Mesenchymal stem cell (in vitro differentiated cells and primary cell): ENCODE results near the gene KCNQ2.

ENCODE experiments used
- DNase-seq: peaks from one replicate; pipeline ENCODE4 v3.0.0-alpha.2; 2013
- H2AFZ ChIP-seq: one replicate; pipeline ENCODE4 v1.6.1; 2013; ENCODE audit warnings: low read depth, mild to moderate bottlenecking, control low read depth, inconsistent platforms, low read length, moderate library complexity
- H2AK5ac ChIP-seq: 2 replicates; pipeline ENCODE4 v1.6.1; 2013; ENCODE audit warnings: low read length, moderate library complexity, mild to moderate bottlenecking, inconsistent platforms; ENCODE audit not compliant: severe bottlenecking
- H2BK120ac ChIP-seq: one replicate; pipeline ENCODE4 v1.6.1; 2013; ENCODE audit warnings: low read depth, mild to moderate bottlenecking, inconsistent platforms, low read length, moderate library complexity
- H2BK12ac ChIP-seq, 2 experiments: one replicate each; pipeline ENCODE4 v1.6.1; 2013; ENCODE audit warnings: inconsistent platforms in 2 of 2, low read length in 2 of 2, mild to moderate bottlenecking in 2 of 2, moderate library complexity in 2 of 2, control low read depth in 1 of 2
- H2BK15ac ChIP-seq: one replicate; pipeline ENCODE4 v1.6.1; 2013; ENCODE audit warnings: mild to moderate bottlenecking, low read depth, inconsistent platforms; ENCODE audit not compliant: poor library complexity, severe bottlenecking
- H2BK5ac ChIP-seq: 2 replicates; pipeline ENCODE4 v1.6.1; 2013; ENCODE audit warnings: low read depth, mild to moderate bottlenecking, low read length, control low read depth, inconsistent platforms; ENCODE audit not compliant: poor library complexity, severe bottlenecking
- H3K14ac ChIP-seq, 2 experiments: one replicate each; pipeline ENCODE4 v1.6.1; 2013; ENCODE audit warnings: inconsistent platforms in 2 of 2, low read length in 2 of 2, control low read depth in 1 of 2, mild to moderate bottlenecking in 1 of 2, moderate library complexity in 1 of 2
- H3K18ac ChIP-seq, 2 experiments: one replicate each; pipeline ENCODE4 v1.6.1; 2013; ENCODE audit warnings: inconsistent platforms in 2 of 2, low read length in 2 of 2, control low read depth in 1 of 2, low read depth in 1 of 2, mild to moderate bottlenecking in 1 of 2
- H3K23ac ChIP-seq, 2 experiments: one replicate each; pipeline ENCODE4 v1.6.1; 2013; ENCODE audit warnings: inconsistent platforms in 2 of 2, low read length in 2 of 2, mild to moderate bottlenecking in 2 of 2, moderate library complexity in 2 of 2, control low read depth in 1 of 2
- H3K27ac ChIP-seq: 2 replicates; pipeline ENCODE4 v1.5.1; 2013; ENCODE audit warnings: mild to moderate bottlenecking, moderate library complexity, low read length, control low read depth, inconsistent platforms; ENCODE audit not compliant: poor library complexity, severe bottlenecking
- H3K27me3 ChIP-seq, 2 experiments: 2 replicates each; pipeline versions ENCODE4 v1.6.1 to v1.7.0; 2013; ENCODE audit warnings: low read length in 2 of 2, mild to moderate bottlenecking in 2 of 2, moderate library complexity in 2 of 2, control low read depth in 1 of 2, inconsistent platforms in 1 of 2; ENCODE audit not compliant: control insufficient read depth in 1 of 2, insufficient read depth in 1 of 2
- H3K36me3 ChIP-seq, 2 experiments: 2 replicates each; pipeline versions ENCODE4 v1.6.1 to v1.7.0; 2013; ENCODE audit warnings: low read length in 2 of 2, control low read depth in 1 of 2, inconsistent platforms in 1 of 2, low read depth in 1 of 2, mild to moderate bottlenecking in 1 of 2; ENCODE audit not compliant: insufficient read depth in 2 of 2, control insufficient read depth in 1 of 2
- H3K4ac ChIP-seq, 2 experiments: one replicate each; pipeline ENCODE4 v1.6.1; 2013; ENCODE audit warnings: inconsistent platforms in 2 of 2, low read length in 2 of 2, mild to moderate bottlenecking in 2 of 2, moderate library complexity in 2 of 2, control low read depth in 1 of 2, low read depth in 1 of 2
- H3K4me1 ChIP-seq: 2 replicates; pipeline ENCODE4 v1.6.1; 2013; ENCODE audit warnings: low read depth, low read length, control low read depth; ENCODE audit not compliant: control insufficient read depth, insufficient read depth
- H3K4me2 ChIP-seq: 2 replicates; pipeline ENCODE4 v1.6.1; 2013; ENCODE audit warnings: low read length, mild to moderate bottlenecking, inconsistent platforms; ENCODE audit not compliant: poor library complexity, severe bottlenecking
- H3K4me3 ChIP-seq, 2 experiments: 2 replicates each; pipeline versions ENCODE4 v1.5.1 to v1.7.0; 2013; ENCODE audit warnings: low read length in 2 of 2, mild to moderate bottlenecking in 2 of 2, control low read depth in 1 of 2, low read depth in 1 of 2; ENCODE audit not compliant: insufficient read depth in 1 of 2
- H3K79me1 ChIP-seq: replicated peaks from 2 replicates; pipeline ENCODE4 v1.6.1; 2013; ENCODE audit warnings: mild to moderate bottlenecking, control low read depth, low read length, inconsistent platforms; ENCODE audit not compliant: poor library complexity, severe bottlenecking
- H3K9ac ChIP-seq: 2 replicates; pipeline ENCODE4 v1.7.0; 2013; ENCODE audit warnings: mild to moderate bottlenecking, low read length, moderate library complexity
- H3K9me3 ChIP-seq: 2 replicates; pipeline ENCODE4 v1.7.0; 2013; ENCODE audit warnings: mild to moderate bottlenecking, low read length; ENCODE audit not compliant: control insufficient read depth
- H4K8ac ChIP-seq: one replicate; pipeline ENCODE4 v1.6.1; 2013; ENCODE audit warnings: inconsistent platforms, mild to moderate bottlenecking, low read length, moderate library complexity
- H4K91ac ChIP-seq: one replicate; pipeline ENCODE4 v1.6.1; 2013; ENCODE audit warnings: mild to moderate bottlenecking, low read length, inconsistent platforms
- WGBS: methylation state at CpG from one replicate; pipeline ENCODE4 v1.1.7; 2013; ENCODE audit warnings: mixed read lengths; 5-methylcytosine and 5-hydroxymethylcytosine counted together

KCNQ2 gene

DNA sequence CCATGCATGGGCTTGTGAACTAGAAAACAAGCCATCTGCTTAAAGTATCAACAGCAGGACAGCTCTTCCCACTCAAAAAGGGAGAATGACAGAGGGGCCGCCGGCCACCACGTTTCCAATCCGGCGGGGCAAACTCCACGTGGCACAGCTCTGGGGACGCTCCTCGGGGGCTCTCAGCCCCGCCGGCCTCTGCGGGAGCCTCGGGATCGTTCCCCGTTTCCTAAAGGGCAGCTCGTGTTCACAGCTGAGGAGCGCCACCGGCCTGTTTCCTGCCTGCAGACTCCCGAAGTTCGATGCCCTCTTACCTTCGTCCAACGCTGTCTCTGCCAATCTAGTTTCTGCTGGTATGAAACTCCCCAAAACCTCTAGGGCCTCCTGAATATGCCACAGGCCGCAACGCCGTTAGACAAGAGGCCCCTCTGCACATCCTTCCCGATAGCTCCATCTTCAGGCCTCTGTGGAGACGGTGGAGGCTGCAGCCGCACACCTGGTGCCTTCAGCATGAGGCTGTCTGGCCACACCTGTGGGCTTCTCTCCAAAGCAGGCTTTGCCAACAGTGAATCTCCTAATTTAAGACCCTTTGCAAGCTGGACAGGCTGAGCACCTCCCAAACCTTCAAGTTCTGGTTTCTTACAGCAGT, 46.5 kb downstream of the KCNQ2 start:
- no peak overlapping the region for H2BK15ac ChIP-seq

DNA sequence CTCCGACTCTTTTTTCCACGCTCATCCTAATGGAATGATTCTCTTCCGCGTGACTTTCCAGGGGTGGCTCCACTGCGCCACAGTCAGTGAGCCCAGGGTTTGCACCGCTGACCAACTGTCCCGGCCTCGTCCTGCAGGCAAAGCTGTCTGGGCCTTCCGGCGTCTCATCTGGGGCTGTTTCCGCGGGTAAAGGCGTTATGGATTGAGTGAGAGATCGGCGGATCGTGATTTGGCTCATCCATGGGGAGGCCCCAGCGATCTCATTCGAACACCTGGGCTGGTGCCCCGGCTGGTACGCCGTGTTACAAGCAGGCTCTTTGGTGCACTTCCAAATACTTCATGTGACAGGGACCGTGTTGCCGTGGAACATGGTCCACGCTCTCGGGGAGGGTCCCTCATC, 47.8 kb downstream of the KCNQ2 start:
- Histone ChIP-seq H3K27me3 (peaks cover 0 to 31% of the 10 kb centered on the region in 2 experiments), H2AK5ac (no peak overlapping the region), H2BK12ac (no peak overlapping the region), H2AFZ (no peak overlapping the region), H3K4ac (no peak overlapping the region), H3K9me3 (no peaks in the 10 kb centered on the region), H4K8ac (no peak overlapping the region), H2BK5ac (no peak overlapping the region), H4K91ac (no peak overlapping the region), H3K79me1 (no peaks in the 10 kb centered on the region), H2BK120ac (no peak overlapping the region), H3K4me2 (no peak overlapping the region), H3K14ac (no peak overlapping the region), H2BK15ac (no peak overlapping the region), H3K4me1 (no peaks in the 10 kb centered on the region), H3K36me3 (no peaks in the 10 kb centered on the region), H3K27ac (no peak overlapping the region), H3K18ac (no peak overlapping the region), H3K9ac (no peak overlapping the region), H3K4me3 (no peak overlapping the region), H3K23ac (no peak overlapping the region)
- DNase-seq, result no peak
- 93% methylated on average over 25 of the region's 25 CpGs for WGBS

More for the DNA sequence above, 46.5 kb downstream of the KCNQ2 start:
- no peak overlapping the region for H3K14ac ChIP-seq
- H3K79me1 ChIP-seq, result no peaks in the 10 kb centered on the region
- no peaks in the 10 kb centered on the region for H3K4me1 ChIP-seq
- no peak overlapping the region for H3K23ac ChIP-seq
- H3K9me3 ChIP-seq, result no peaks in the 10 kb centered on the region
- no peak overlapping the region for H2AK5ac ChIP-seq
- no peak overlapping the region for H4K8ac ChIP-seq
- WGBS, result 87% methylated on average over 27 of the region's 27 CpGs
- H3K4me3 ChIP-seq, result no peak overlapping the region
- H3K9ac ChIP-seq, result no peak overlapping the region
- H3K18ac ChIP-seq, result no peak overlapping the region
- DNase-seq, result no peak
- no peak overlapping the region for H3K4me2 ChIP-seq
- no peak overlapping the region for H4K91ac ChIP-seq
- no peak overlapping the region for H2BK120ac ChIP-seq
- no peak overlapping the region for H2BK12ac ChIP-seq
- H3K36me3 ChIP-seq, result no peaks in the 10 kb centered on the region
- no peak overlapping the region for H3K4ac ChIP-seq
- H3K27me3 ChIP-seq, result peaks cover 0 to 22% of the 10 kb centered on the region in 2 experiments
- no peak overlapping the region for H2BK5ac ChIP-seq
- H2AFZ ChIP-seq, result no peak overlapping the region
- H3K27ac ChIP-seq, result no peak overlapping the region

DNA sequence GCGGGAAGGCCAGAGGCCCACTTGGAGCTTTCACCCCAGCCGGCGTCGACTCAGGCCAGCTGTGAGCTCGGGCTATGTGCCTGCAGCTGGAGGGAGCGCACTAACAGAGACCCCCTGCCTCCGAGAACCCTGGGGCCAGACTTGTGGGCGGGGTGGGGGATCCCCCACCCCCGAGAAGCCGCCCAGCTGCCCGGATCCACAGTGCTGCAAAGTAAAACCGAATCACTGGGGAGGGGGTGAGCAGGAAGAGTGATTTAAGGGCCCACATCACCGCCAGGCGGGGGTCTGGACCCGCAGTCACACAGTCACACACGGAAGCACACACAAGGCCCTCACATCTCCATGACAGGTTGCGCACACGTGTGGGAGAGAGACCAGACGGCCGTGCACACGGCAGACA, 48.7 kb downstream of the KCNQ2 start:
- H3K79me1 ChIP-seq, result no peaks in the 10 kb centered on the region
- no peak overlapping the region for H2BK120ac ChIP-seq
- 79% methylated on average over 21 of the region's 21 CpGs for WGBS
- peaks cover 0 to 33% of the 10 kb centered on the region in 2 experiments for H3K27me3 ChIP-seq
- no peak overlapping the region for H2BK15ac ChIP-seq
- DNase-seq, result no peak
- H2BK12ac ChIP-seq, result no peak overlapping the region
- H3K4me1 ChIP-seq, result no peaks in the 10 kb centered on the region
- no peak overlapping the region for H4K91ac ChIP-seq
- no peaks in the 10 kb centered on the region for H3K36me3 ChIP-seq
- no peak overlapping the region for H4K8ac ChIP-seq
- no peaks in the 10 kb centered on the region for H3K9me3 ChIP-seq
- H3K23ac ChIP-seq, result no peak overlapping the region
- H2AK5ac ChIP-seq, result no peak overlapping the region
- no peak overlapping the region for H3K14ac ChIP-seq
- H2AFZ ChIP-seq, result no peak overlapping the region
- no peak overlapping the region for H3K4me2 ChIP-seq
- H2BK5ac ChIP-seq, result no peak overlapping the region
- no peak overlapping the region for H3K4me3 ChIP-seq
- H3K4ac ChIP-seq, result no peak overlapping the region
- H3K27ac ChIP-seq, result no peak overlapping the region
- H3K18ac ChIP-seq, result no peak overlapping the region
- no peak overlapping the region for H3K9ac ChIP-seq

DNA sequence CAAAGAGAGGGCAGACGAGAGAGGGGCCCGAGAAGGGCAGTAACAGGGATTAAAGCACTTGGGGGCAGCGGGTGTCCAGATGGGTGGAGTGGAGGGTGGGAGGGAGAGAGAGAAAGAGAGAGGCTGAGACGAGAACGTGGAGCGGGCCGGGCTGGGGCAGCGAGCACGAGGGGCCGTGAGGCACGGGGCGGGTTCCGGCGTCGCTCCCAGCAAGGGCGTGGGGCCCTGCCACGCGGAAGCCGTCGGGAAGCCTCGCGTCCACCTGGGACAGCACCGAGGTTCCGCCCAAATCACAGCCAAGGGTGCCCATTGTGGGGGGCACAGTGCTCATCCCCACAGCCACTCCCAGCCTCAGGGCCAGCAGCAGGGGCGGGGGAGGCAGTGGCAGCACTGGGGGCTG, 49.8 kb downstream of the KCNQ2 start:
- 90% methylated on average over 25 of the region's 25 CpGs for WGBS
- Histone ChIP-seq H4K91ac (peak overlapping the region; percentile 53), H3K9ac (no peak overlapping the region)

More for the DNA sequence above, 49.8 kb downstream of the KCNQ2 start:
- H2BK15ac ChIP-seq, result no peak overlapping the region
- H3K14ac ChIP-seq, result no peak overlapping the region
- H3K36me3 ChIP-seq, result no peaks in the 10 kb centered on the region
- DNase-seq, result no peak
- no peak overlapping the region for H3K23ac ChIP-seq
- no peak overlapping the region for H2AK5ac ChIP-seq
- no peak overlapping the region for H2BK5ac ChIP-seq
- H3K4me1 ChIP-seq, result peaks cover 3% of the 10 kb centered on the region
- H3K18ac ChIP-seq, result no peak overlapping the region
- H3K79me1 ChIP-seq, result no peaks in the 10 kb centered on the region
- no peaks in the 10 kb centered on the region for H3K9me3 ChIP-seq
- no peak overlapping the region for H2AFZ ChIP-seq
- peaks cover 0 to 43% of the 10 kb centered on the region in 2 experiments for H3K27me3 ChIP-seq
- no peak overlapping the region for H2BK120ac ChIP-seq
- no peak overlapping the region for H3K27ac ChIP-seq
- no peak overlapping the region for H2BK12ac ChIP-seq
- no peak overlapping the region for H3K4me2 ChIP-seq
- H3K4me3 ChIP-seq, result no peak overlapping the region
- H3K4ac ChIP-seq, result no peak overlapping the region
- no peak overlapping the region for H4K8ac ChIP-seq
